Lower leg skin (tissue), 3 donors: ENCODE measurements around the gene SLC35D1.

Source experiments
- POLR2A ChIP-seq, 2 donors: fragments of 450-650 bp; IDR thresholded peaks; one replicate each; pipeline ENCODE4 v1.6.1; 2016 to 2017; ENCODE audit warnings: antibody characterized with exemption in 2 of 2, mild to moderate bottlenecking in 1 of 2, moderate library complexity in 1 of 2
- TF ChIP-seq, protein P1 (sequence below), 3 donors: fragments of 450-650 bp; IDR thresholded peaks; one replicate each; pipeline ENCODE4 v1.5.1; 2016; ENCODE audit warnings: antibody characterized with exemption in 3 of 3, mild to moderate bottlenecking in 3 of 3, moderate library complexity in 2 of 3

DNA sequence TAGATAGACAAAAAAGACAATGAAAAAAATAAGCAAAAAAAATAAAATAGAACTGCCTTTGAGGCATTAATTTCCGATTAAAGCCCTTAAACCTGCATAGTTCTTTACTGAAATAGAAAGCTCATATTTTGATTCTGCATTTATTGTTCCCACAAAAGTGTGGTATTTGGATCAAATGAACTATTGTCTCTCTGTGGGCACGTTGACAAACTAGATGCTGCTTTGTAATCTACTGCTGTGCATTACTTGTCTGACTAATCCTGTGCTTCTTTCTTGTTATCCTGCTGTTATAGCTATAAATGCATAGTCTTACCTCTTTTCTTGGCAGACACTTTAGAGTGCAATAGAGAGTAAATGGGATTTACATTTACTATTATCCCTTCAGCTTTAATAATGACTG, 31.4 kb upstream of the SLC35D1 start:
- TF ChIP-seq, protein P1, sequence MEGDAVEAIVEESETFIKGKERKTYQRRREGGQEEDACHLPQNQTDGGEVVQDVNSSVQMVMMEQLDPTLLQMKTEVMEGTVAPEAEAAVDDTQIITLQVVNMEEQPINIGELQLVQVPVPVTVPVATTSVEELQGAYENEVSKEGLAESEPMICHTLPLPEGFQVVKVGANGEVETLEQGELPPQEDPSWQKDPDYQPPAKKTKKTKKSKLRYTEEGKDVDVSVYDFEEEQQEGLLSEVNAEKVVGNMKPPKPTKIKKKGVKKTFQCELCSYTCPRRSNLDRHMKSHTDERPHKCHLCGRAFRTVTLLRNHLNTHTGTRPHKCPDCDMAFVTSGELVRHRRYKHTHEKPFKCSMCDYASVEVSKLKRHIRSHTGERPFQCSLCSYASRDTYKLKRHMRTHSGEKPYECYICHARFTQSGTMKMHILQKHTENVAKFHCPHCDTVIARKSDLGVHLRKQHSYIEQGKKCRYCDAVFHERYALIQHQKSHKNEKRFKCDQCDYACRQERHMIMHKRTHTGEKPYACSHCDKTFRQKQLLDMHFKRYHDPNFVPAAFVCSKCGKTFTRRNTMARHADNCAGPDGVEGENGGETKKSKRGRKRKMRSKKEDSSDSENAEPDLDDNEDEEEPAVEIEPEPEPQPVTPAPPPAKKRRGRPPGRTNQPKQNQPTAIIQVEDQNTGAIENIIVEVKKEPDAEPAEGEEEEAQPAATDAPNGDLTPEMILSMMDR (IDR thresholded peaks at IDR 0.05), result no peak
- TF ChIP-seq POLR2A (IDR thresholded peaks at IDR 0.05), result no peak
